ACC112 (cell line): ENCODE results near the gene ADTRP.
A peak's percentile ranks its signal among the peaks of the same experiment; 100 is the strongest.
"Not testable (repeated sequence)": the region's sequence is repeated elsewhere in the genome, so short reads cannot be mapped to it uniquely, and the experiment has no call there.

Experiments used
- H2AFZ ChIP-seq: fragments of 200-600 bp; sonication (generic); one replicate; pipeline ENCODE4 v1.6.0; 2017; ENCODE audit warnings: antibody characterized with exemption, low read length; ENCODE audit not compliant: unreplicated experiment
- H3K27ac ChIP-seq: fragments of 200-600 bp; sonication (generic); 2 replicates; pipeline ENCODE4 v1.5.1; 2014; ENCODE audit warnings: low read depth, mild to moderate bottlenecking, antibody characterized with exemption, low read length, moderate library complexity
- H3K27me3 ChIP-seq: fragments of 200-600 bp; sonication (generic); 2 replicates; pipeline ENCODE4 v1.6.1; 2014; ENCODE audit warnings: mild to moderate bottlenecking, antibody characterized with exemption, low read length, moderate library complexity, mixed read lengths; ENCODE audit not compliant: insufficient read depth
- H3K36me3 ChIP-seq: fragments of 200-600 bp; sonication (generic); 2 replicates; pipeline ENCODE4 v1.6.1; 2016; ENCODE audit warnings: mild to moderate bottlenecking, antibody characterized with exemption, low read length, moderate library complexity, mixed read lengths; ENCODE audit not compliant: insufficient read depth
- H3K4me1 ChIP-seq: fragments of 200-600 bp; sonication (generic); one replicate; pipeline ENCODE4 v1.6.1; 2016; ENCODE audit warnings: low read length, mixed read lengths; ENCODE audit not compliant: insufficient read depth, unreplicated experiment, control insufficient read depth
- H3K4me3 ChIP-seq: fragments of 200-600 bp; sonication (generic); 2 replicates; pipeline ENCODE4 v1.5.1; 2014; ENCODE audit warnings: mild to moderate bottlenecking, low read depth, low read length
- H3K79me2 ChIP-seq: fragments of 200-600 bp; sonication (generic); one replicate; pipeline ENCODE4 v1.6.0; 2016; ENCODE audit warnings: low read length; ENCODE audit not compliant: control insufficient read depth, unreplicated experiment, insufficient read depth

ADTRP gene

GRCh38 chr6:11689847-11690246 is 88.8 kb downstream of the ADTRP start:
- no peak overlapping the region for H3K4me3 ChIP-seq
- no peaks in the 10 kb centered on the region for H3K79me2 ChIP-seq
- H3K27ac ChIP-seq: no peak overlapping the region
- no peaks in the 10 kb centered on the region for H3K27me3 ChIP-seq
- no peaks in the 10 kb centered on the region for H3K36me3 ChIP-seq
- H2AFZ ChIP-seq: no peak overlapping the region
- peaks cover 13% of the 10 kb centered on the region for H3K4me1 ChIP-seq

- H3K27ac ChIP-seq, H3K27me3 ChIP-seq, H3K4me3 ChIP-seq, H3K36me3 ChIP-seq, H2AFZ ChIP-seq, H3K79me2 ChIP-seq: not testable (repeated sequence)
- H3K4me1 ChIP-seq: peaks cover 16% of the 10 kb centered on the region
Observed at GRCh38 chr6:11689400-11689799, 89.2 kb downstream of the ADTRP start.

GRCh38 chr6:11688425-11688709 is 90.2 kb downstream of the ADTRP start:
- H3K36me3 ChIP-seq: no peaks in the 10 kb centered on the region
- H2AFZ ChIP-seq: no peak overlapping the region
- H3K4me3 ChIP-seq: no peak overlapping the region
- peaks cover 16% of the 10 kb centered on the region for H3K4me1 ChIP-seq
- no peaks in the 10 kb centered on the region for H3K79me2 ChIP-seq
- no peak overlapping the region for H3K27ac ChIP-seq
- H3K27me3 ChIP-seq: no peaks in the 10 kb centered on the region

- Histone ChIP-seq H3K36me3 (no peaks in the 10 kb centered on the region), H3K4me3 (no peak overlapping the region), H3K27me3 (no peaks in the 10 kb centered on the region), H3K27ac (peak overlapping the region; percentile 19; the same call in 1 of the 2 replicates), H3K79me2 (no peaks in the 10 kb centered on the region), H3K4me1 (peaks cover 22% of the 10 kb centered on the region), H2AFZ (no peak overlapping the region)
Observed at GRCh38 chr6:11685481-11686093, 93.0 kb downstream of the ADTRP start.

- Histone ChIP-seq H2AFZ (no peak overlapping the region), H3K27ac (no peak overlapping the region)
Observed at GRCh38 chr6:11684901-11685480, 93.6 kb downstream of the ADTRP start.

GRCh38 chr6:11683871-11684270 is 94.7 kb downstream of the ADTRP start:
- Histone ChIP-seq H3K4me3 (no peak overlapping the region), H3K27me3 (no peaks in the 10 kb centered on the region), H3K36me3 (no peaks in the 10 kb centered on the region), H3K79me2 (no peaks in the 10 kb centered on the region), H3K4me1 (peaks cover 22% of the 10 kb centered on the region), H2AFZ (no peak overlapping the region), H3K27ac (no peak overlapping the region)

More at GRCh38 chr6:11684901-11685480, 93.6 kb downstream of the ADTRP start:
- no peaks in the 10 kb centered on the region for H3K36me3 ChIP-seq
- no peak overlapping the region for H3K4me3 ChIP-seq
- no peaks in the 10 kb centered on the region for H3K27me3 ChIP-seq
- H3K79me2 ChIP-seq: no peaks in the 10 kb centered on the region
- H3K4me1 ChIP-seq: peaks cover 22% of the 10 kb centered on the region

- no peak overlapping the region for H3K4me3 ChIP-seq
- no peaks in the 10 kb centered on the region for H3K79me2 ChIP-seq
- no peaks in the 10 kb centered on the region for H3K27me3 ChIP-seq
- H3K27ac ChIP-seq: no peak overlapping the region
- H3K36me3 ChIP-seq: no peaks in the 10 kb centered on the region
- peaks cover 22% of the 10 kb centered on the region for H3K4me1 ChIP-seq
- no peak overlapping the region for H2AFZ ChIP-seq
Observed at GRCh38 chr6:11682561-11682975, 96.0 kb downstream of the ADTRP start.

- Histone ChIP-seq H3K4me1 (peaks cover 22% of the 10 kb centered on the region), H3K27ac (no peak overlapping the region), H3K36me3 (no peaks in the 10 kb centered on the region), H3K4me3 (no peak overlapping the region), H3K27me3 (no peaks in the 10 kb centered on the region), H3K79me2 (no peaks in the 10 kb centered on the region), H2AFZ (no peak overlapping the region)
Observed at GRCh38 chr6:11681770-11682169, 96.8 kb downstream of the ADTRP start.

- no peaks in the 10 kb centered on the region for H3K27me3 ChIP-seq
- H2AFZ ChIP-seq: no peak overlapping the region
- H3K4me3 ChIP-seq: no peak overlapping the region
- no peaks in the 10 kb centered on the region for H3K36me3 ChIP-seq
- H3K4me1 ChIP-seq: peaks cover 22% of the 10 kb centered on the region
- H3K27ac ChIP-seq: no peak overlapping the region
- H3K79me2 ChIP-seq: no peaks in the 10 kb centered on the region
Observed at GRCh38 chr6:11681357-11681756, 97.2 kb downstream of the ADTRP start.

- not testable (repeated sequence) for H3K27ac ChIP-seq, H3K79me2 ChIP-seq, H3K27me3 ChIP-seq, H3K36me3 ChIP-seq, H3K4me3 ChIP-seq, H2AFZ ChIP-seq
- peaks cover 16% of the 10 kb centered on the region for H3K4me1 ChIP-seq
Observed at GRCh38 chr6:11680479-11680878, 98.1 kb downstream of the ADTRP start.

- H3K79me2 ChIP-seq: no peaks in the 10 kb centered on the region
- H2AFZ ChIP-seq: no peak overlapping the region
- H3K4me1 ChIP-seq: peaks cover 6% of the 10 kb centered on the region
- no peak overlapping the region for H3K27ac ChIP-seq
- no peaks in the 10 kb centered on the region for H3K27me3 ChIP-seq
- no peak overlapping the region for H3K4me3 ChIP-seq
- no peaks in the 10 kb centered on the region for H3K36me3 ChIP-seq
Observed at GRCh38 chr6:11679099-11679498, 99.5 kb downstream of the ADTRP start.
